D721Med (cell line): ENCODE results near the gene MYH15.

Experiments used
- DNase-seq: peaks from one replicate; pipeline ENCODE4 v3.0.0; 2011; ENCODE audit warnings: low spot score; ENCODE audit not compliant: insufficient read length
- FAIRE-seq: peaks from 2 replicates; lab custom pipeline; 2011; peaks lifted over from hg19 to GRCh38; lab: Jason Lieb, UNC
- CTCF ChIP-seq: IDR thresholded peaks from 2 replicates; pipeline ENCODE4 v1.5.1; 2012; ENCODE audit warnings: mild to moderate bottlenecking, control low read depth; ENCODE audit not compliant: insufficient read depth; ENCODE audit errors: missing control alignments

The MYH15 gene

GRCh38 chr3:108525971-108526370 lies 15.6 kb upstream of the MYH15 start:
- FAIRE-seq = no peak
- no peak for DNase-seq
- no peak for TF ChIP-seq CTCF

DNA sequence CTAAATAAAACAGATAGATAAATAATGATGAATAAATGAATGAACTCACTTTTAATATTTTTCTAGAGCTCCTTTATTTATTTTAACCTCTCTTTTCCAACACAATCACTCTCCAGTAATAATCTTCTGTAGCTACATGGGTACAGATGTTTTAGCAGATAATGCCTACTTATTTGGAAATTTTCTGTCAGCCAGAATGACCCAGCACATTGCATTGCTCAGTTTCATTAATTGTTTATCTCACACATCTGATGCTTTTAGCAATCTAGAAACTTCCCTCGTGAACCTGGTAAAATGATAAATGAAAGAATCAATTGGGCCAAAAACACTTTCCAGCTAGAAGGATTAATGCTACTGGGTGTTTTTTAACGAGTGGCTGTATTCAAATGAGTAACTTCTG lies 14.9 kb upstream of the MYH15 start:
- TF ChIP-seq CTCF = no peak
- DNase-seq (no peak), FAIRE-seq (no peak)

GRCh38 chr3:108524537-108524936 lies 14.1 kb upstream of the MYH15 start:
- FAIRE-seq = no peak
- no peak for TF ChIP-seq CTCF
- DNase-seq = no peak

DNA sequence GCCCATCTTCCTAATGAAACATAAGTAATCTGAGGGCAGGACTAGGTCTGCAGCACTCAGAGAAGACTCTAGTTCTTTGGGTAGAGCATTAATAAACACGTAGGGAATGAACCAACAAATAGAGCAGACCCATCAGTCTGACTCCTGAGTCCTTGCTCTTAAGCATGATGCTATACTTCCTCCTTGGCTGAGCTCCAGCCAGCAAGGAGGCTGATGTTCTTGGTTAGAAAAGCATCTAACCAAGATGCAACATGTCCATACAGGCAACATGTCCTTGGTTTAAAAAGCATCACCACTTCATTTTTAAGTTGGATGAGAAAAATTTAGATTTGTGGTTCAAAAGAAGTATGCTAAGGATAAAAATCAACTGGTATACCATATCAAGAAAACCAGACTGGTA lies 8.5 kb upstream of the MYH15 start:
- no peak for FAIRE-seq
- no peak for TF ChIP-seq CTCF
- DNase-seq = no peak

GRCh38 chr3:108516881-108517280 lies 6.5 kb upstream of the MYH15 start:
- DNase-seq = no peak
- TF ChIP-seq CTCF = no peak
- FAIRE-seq = no peak

DNA sequence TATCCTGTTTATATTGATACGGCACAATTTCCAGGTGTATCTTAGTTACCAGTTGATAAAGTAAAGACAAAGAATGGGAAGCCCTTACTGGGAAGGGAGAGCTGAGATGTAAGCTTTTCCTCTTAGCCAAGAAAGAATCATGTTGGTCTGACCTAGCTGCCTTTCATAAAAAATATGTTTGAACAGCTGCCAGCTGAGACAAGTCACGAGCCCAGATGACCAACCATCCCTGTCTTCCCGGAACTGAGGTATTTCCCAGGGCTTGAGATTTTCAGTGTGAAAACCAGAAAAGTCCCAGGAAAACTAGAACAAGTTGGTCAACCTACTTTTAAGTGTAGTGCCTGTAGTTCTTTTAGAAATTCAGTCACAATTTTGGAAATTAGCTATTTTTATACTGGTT lies 3.6 kb upstream of the MYH15 start:
- FAIRE-seq = no peak
- DNase-seq = no peak
- TF ChIP-seq CTCF = no peak

DNA sequence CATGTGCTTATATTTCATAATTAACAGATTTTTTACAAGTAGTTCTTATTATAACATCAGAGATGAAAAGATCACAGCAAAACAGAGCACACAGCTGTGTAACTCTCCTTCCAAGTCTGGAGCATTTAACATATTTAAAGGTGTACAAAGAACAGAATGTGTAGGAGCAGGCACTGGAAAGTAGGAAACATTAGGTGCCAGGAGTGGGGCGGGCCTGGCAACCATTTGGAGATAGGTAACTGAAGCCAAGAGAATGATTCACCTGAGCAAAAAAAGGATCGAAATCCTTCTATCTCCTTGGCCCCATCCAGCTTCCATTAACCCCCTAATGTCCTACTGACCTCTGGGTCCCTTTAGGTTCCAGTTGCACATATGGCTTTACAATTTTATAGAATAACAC lies 2.3 kb upstream of the MYH15 start:
- TF ChIP-seq CTCF = no peak
- FAIRE-seq (no peak), DNase-seq (no peak)
